ENCODE data around the gene MDK.

MDK gene

GRCh38 chr11:46380340-46381047 lies 975 bp upstream of the MDK start (continued):
- TF ChIP-seq ELK4 (IDR thresholded peaks at IDR 0.05; ENCODE audit: borderline replicate concordance, low read depth, low read length) = no peak
- no peak for TF ChIP-seq GLI2 (tag by site-specific recombination; IDR thresholded peaks at IDR 0.05; ENCODE audit: borderline replicate concordance, low read depth)
- TF ChIP-seq, protein P1, sequence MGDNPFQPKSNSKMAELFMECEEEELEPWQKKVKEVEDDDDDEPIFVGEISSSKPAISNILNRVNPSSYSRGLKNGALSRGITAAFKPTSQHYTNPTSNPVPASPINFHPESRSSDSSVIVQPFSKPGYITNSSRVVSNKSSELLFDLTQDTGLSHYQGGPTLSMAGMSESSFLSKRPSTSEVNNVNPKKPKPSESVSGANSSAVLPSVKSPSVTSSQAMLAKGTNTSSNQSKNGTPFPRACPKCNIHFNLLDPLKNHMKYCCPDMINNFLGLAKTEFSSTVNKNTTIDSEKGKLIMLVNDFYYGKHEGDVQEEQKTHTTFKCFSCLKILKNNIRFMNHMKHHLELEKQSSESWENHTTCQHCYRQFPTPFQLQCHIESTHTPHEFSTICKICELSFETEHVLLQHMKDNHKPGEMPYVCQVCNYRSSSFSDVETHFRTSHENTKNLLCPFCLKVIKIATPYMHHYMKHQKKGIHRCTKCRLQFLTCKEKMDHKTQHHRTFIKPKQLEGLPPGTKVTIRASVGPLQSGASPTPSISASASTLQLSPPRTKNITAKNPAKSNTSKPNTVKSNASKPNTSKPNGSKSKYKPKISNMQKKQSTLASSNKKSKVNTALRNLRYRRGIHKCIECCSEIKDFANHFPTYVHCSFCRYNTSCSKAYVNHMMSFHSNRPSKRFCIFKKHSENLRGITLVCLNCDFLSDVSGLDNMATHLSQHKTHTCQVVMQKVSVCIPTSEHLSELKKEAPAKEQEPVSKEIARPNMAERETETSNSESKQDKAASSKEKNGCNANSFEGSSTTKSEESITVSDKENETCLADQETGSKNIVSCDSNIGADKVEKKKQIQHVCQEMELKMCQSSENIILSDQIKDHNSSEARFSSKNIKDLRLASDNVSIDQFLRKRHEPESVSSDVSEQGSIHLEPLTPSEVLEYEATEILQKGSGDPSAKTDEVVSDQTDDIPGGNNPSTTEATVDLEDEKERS (tag by site-specific recombination; IDR thresholded peaks at IDR 0.05) = no peak
- no peak for TF ChIP-seq ZNF621 (tag by site-specific recombination; IDR thresholded peaks at IDR 0.05)
- peak; percentile 17; the same call in 1 of the 2 replicates for TF ChIP-seq HOXD13 (CRISPR knock-in tag; IDR thresholded peaks at IDR 0.05; ENCODE audit: borderline replicate concordance)
- TF ChIP-seq KLF9 (tag by site-specific recombination; IDR thresholded peaks at IDR 0.05; ENCODE audit: low read depth) = peak; percentile 82
- no peak for TF ChIP-seq HOXC10 (CRISPR knock-in tag; IDR thresholded peaks at IDR 0.05)
- TF ChIP-seq ZIC2 (tag by site-specific recombination; IDR thresholded peaks at IDR 0.05) = 0 out of 2 replicates have a peak, but pooled peaks have one; percentile 17
- TF ChIP-seq, protein P2, sequence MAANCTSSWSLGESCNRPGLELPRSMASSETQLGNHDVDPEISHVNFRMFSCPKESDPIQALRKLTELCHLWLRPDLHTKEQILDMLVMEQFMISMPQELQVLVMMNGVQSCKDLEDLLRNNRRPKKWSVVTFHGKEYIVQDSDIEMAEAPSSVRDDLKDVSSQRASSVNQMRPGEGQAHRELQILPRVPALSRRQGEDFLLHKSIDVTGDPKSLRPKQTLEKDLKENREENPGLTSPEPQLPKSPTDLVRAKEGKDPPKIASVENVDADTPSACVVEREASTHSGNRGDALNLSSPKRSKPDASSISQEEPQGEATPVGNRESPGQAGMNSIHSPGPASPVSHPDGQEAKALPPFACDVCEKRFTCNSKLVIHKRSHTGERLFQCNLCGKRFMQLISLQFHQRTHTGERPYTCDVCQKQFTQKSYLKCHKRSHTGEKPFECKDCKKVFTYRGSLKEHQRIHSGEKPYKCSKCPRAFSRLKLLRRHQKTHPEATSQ (tag by site-specific recombination; IDR thresholded peaks at IDR 0.05) = no peak
- TF ChIP-seq ZNF549 (tag by site-specific recombination; IDR thresholded peaks at IDR 0.05) = no peak
- TF ChIP-seq ZNF707 (tag by site-specific recombination; IDR thresholded peaks at IDR 0.05) = no peak
- TF ChIP-seq ZNF510 (tag by site-specific recombination; IDR thresholded peaks at IDR 0.05; ENCODE audit: insufficient replicate concordance) = no peak
- TF ChIP-seq ZNF132 (tag by site-specific recombination; IDR thresholded peaks at IDR 0.05; ENCODE audit: borderline replicate concordance) = no peak
- no peak for TF ChIP-seq MZF1 (tag by site-specific recombination; IDR thresholded peaks at IDR 0.05; ENCODE audit: borderline replicate concordance)
- TF ChIP-seq ZNF26 (tag by site-specific recombination; IDR thresholded peaks at IDR 0.05) = no peak
- TF ChIP-seq ZSCAN4 (tag by site-specific recombination; IDR thresholded peaks at IDR 0.05) = no peak
- no peak for TF ChIP-seq MYNN (tag by site-specific recombination; IDR thresholded peaks at IDR 0.05; ENCODE audit: borderline replicate concordance)
- no peak for TF ChIP-seq ZSCAN30 (tag by site-specific recombination; IDR thresholded peaks at IDR 0.05)
- TF ChIP-seq KLF7 (tag by site-specific recombination; IDR thresholded peaks at IDR 0.05; ENCODE audit: borderline replicate concordance) = 0 out of 2 replicates have a peak, but pooled peaks have one; percentile 22
- TF ChIP-seq ZNF2 (tag by site-specific recombination; IDR thresholded peaks at IDR 0.05) = no peak
- TF ChIP-seq TSHZ1 (tag by site-specific recombination; IDR thresholded peaks at IDR 0.05; ENCODE audit: borderline replicate concordance) = no peak
- no peak for TF ChIP-seq ZNF571 (tag by site-specific recombination; IDR thresholded peaks at IDR 0.05)
- no peak for TF ChIP-seq ZNF513 (tag by site-specific recombination; IDR thresholded peaks at IDR 0.05)
- TF ChIP-seq YY2 (tag by site-specific recombination; IDR thresholded peaks at IDR 0.05) = no peak
- 0 out of 2 replicates have a peak, but pooled peaks have one; percentile 80 for TF ChIP-seq ZBTB7A (tag by site-specific recombination; IDR thresholded peaks at IDR 0.05; ENCODE audit: low read depth)
